GM12892 (cell line): Measurements from ENCODE around the gene RALGPS1.

Experiments
- POLR2A ChIP-seq: IDR thresholded peaks from 2 replicates; pipeline ENCODE4 v1.6.1; 2011; ENCODE audit warnings: low read depth, low read length, control low read depth
- POLR2AphosphoS5 ChIP-seq: IDR thresholded peaks from 2 replicates; pipeline ENCODE4 v1.6.1; 2011; ENCODE audit warnings: low read depth, low read length, control low read depth
- TAF1 ChIP-seq: IDR thresholded peaks from 2 replicates; pipeline ENCODE4 v1.6.1; 2011; ENCODE audit warnings: low read depth, mild to moderate bottlenecking, control low read depth, low read length, borderline replicate concordance

DNA sequence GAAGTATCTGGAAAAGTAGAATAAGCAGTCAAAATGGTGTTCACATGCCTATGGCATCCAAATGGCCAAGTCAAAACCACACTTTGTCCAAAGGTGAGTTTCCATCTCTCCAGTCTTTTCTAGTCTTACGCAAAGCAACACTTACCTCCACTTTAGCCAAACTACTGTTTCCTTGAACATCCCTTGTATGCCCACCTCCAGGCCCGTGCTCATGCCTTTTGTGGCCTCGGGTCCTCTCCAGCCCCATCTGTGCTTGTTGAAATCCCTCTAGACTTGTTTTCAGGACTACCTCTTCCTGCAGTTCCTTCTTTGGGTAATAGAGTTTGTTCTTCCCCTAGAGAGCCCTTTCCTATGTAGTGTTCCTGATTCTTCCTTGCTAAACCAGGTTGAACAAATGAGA is 146.8 kb downstream of the RALGPS1 start:
- TF ChIP-seq POLR2A (no peak), TAF1 (no peak), POLR2AphosphoS5 (no peak)
